HEK293 (cell line): Measurements from ENCODE around the gene NMNAT3.

ENCODE experiments used
- CTCF ChIP-seq: fragments of 450-650 bp; formaldehyde crosslinking; IDR thresholded peaks from 2 replicates; pipeline ENCODE4 v1.5.1; 2016; ENCODE audit warnings: missing biosample characterization, missing genetic modification characterization
- RBAK ChIP-seq: fragments of 450-650 bp; formaldehyde crosslinking; IDR thresholded peaks from 2 replicates; pipeline ENCODE4 v1.5.1; 2016; ENCODE audit warnings: missing biosample characterization, missing genetic modification characterization
- REST ChIP-seq: fragments of 450-650 bp; formaldehyde crosslinking; IDR thresholded peaks from 2 replicates; pipeline ENCODE4 v1.5.1; 2016; ENCODE audit warnings: missing biosample characterization, missing genetic modification characterization
- TCF7L2 ChIP-seq: IDR thresholded peaks from 2 replicates; pipeline ENCODE4 v1.6.1; 2011; ENCODE audit warnings: low read depth, mild to moderate bottlenecking, inconsistent platforms, low read length, moderate library complexity, borderline replicate concordance
- ZBTB10 ChIP-seq: fragments of 450-650 bp; formaldehyde crosslinking; IDR thresholded peaks from 2 replicates; pipeline ENCODE4 v1.5.1; 2016; ENCODE audit warnings: missing biosample characterization, missing genetic modification characterization
- ZNF174 ChIP-seq: fragments of 450-650 bp; formaldehyde crosslinking; IDR thresholded peaks from 2 replicates; pipeline ENCODE4 v1.5.0; 2017; ENCODE audit warnings: missing biosample characterization, mild to moderate bottlenecking, missing genetic modification characterization
- ZNF26 ChIP-seq: fragments of 450-650 bp; formaldehyde crosslinking; IDR thresholded peaks from 2 replicates; pipeline ENCODE4 v1.5.1; 2016; ENCODE audit warnings: missing biosample characterization, missing genetic modification characterization
- ZNF274 ChIP-seq, 2 experiments: fragments of 200-500 bp in 1 of 2; fragments of 450-650 bp in 1 of 2; sonication (Bioruptor generic) in 1 of 2; formaldehyde crosslinking in 1 of 2; IDR thresholded peaks; 2 replicates each; pipeline versions ENCODE4 v1.5.1 to v1.6.1; 2014 to 2016; ENCODE audit warnings: borderline replicate concordance in 1 of 2, inconsistent platforms in 1 of 2, low read length in 1 of 2, missing biosample characterization in 1 of 2, missing genetic modification characterization in 1 of 2
- ZNF658 ChIP-seq: fragments of 450-650 bp; formaldehyde crosslinking; IDR thresholded peaks from 2 replicates; pipeline ENCODE4; 2016; ENCODE audit warnings: missing biosample characterization, missing genetic modification characterization
- ZNF660 ChIP-seq: fragments of 450-650 bp; IDR thresholded peaks from 2 replicates; pipeline ENCODE4 v1.5.1; 2018; ENCODE audit warnings: missing biosample characterization, mild to moderate bottlenecking, missing genetic modification characterization

- TF ChIP-seq CTCF (no peak), ZNF174 (no peak), REST (no peak), ZNF26 (no peak), RBAK (tag by site-specific recombination) (no peak), TCF7L2 (no peak), ZNF274 (IDR thresholded peaks at IDR 0.05; ENCODE audit: low read length) (no peak), ZNF274 (tag by site-specific recombination; IDR thresholded peaks at IDR 0.05; ENCODE audit: borderline replicate concordance) (no peak), ZNF658 (tag by site-specific recombination) (no peak), ZBTB10 (tag by site-specific recombination) (no peak), ZNF660 (tag by site-specific recombination) (no peak)
Observed at GRCh38 chr3:139664958-139665357, 12.8 kb downstream of the NMNAT3 start.
